Endothelial cell of umbilical vein (primary cell): ENCODE results near the gene DDX10. TPM values are rescaled to one million over a fixed set of nuclear protein-coding genes. Genes with fewer than 3 reads are reported as not detected.
A peak's percentile ranks its signal among the peaks of the same experiment; 100 is the strongest.

Experiments
- BruUV-seq: library from RNA; stranded (reverse); fragments of 400-500 nt; replicated peaks from 2 replicates; lab custom pipeline; 2021; lab: Mats Ljungman, UMichigan
- CTCF ChIA-PET: fragments of 300-600, 350-600 bp; sonication (Branson Sonifier 250); formaldehyde crosslinking; loops from one replicate; lab custom pipeline; 2021; ENCODE audit warnings: antibody characterized with exemption, inconsistent platforms; lab: Charles Lee
- POLR2A ChIA-PET: fragments of 300-600, 350-600 bp; sonication (Branson Sonifier 250); formaldehyde crosslinking; loops from one replicate; lab custom pipeline; 2021; ENCODE audit warnings: antibody characterized with exemption, inconsistent platforms; lab: Charles Lee
- DNase-seq: peaks from one replicate; pipeline ENCODE4 v3.0.0-alpha.2; 2011; ENCODE audit warnings: low read depth, low spot score
- FAIRE-seq: peaks from 2 replicates; lab custom pipeline; 2011; peaks lifted over from hg19 to GRCh38; lab: Jason Lieb, UNC
- H2AFZ ChIP-seq: 2 replicates; pipeline ENCODE4 v1.6.0; 2012; ENCODE audit warnings: low read depth, low read length, control low read depth, inconsistent platforms
- H3K27ac ChIP-seq: 2 replicates; pipeline ENCODE4 v1.5.1; 2011; ENCODE audit warnings: low read depth, mild to moderate bottlenecking, control low read depth, low read length, moderate library complexity; ENCODE audit not compliant: insufficient read depth
- H3K27me3 ChIP-seq, 2 experiments: 2 replicates each; pipeline versions ENCODE4 v1.6.0 to v1.6.1; 2011; ENCODE audit warnings: low read length in 2 of 2, mixed read lengths in 1 of 2; ENCODE audit not compliant: control insufficient read depth in 2 of 2, insufficient read depth in 2 of 2
- H3K36me3 ChIP-seq, 2 experiments: 2 replicates in 1 of 2; 3 replicates in 1 of 2; pipeline ENCODE4 v1.5.1; 2011; ENCODE audit warnings: low read length in 2 of 2, mild to moderate bottlenecking in 1 of 2, moderate library complexity in 1 of 2; ENCODE audit not compliant: control insufficient read depth in 2 of 2, insufficient read depth in 2 of 2; ENCODE audit errors: extremely low read depth in 1 of 2
- H3K4me1 ChIP-seq: 3 replicates; pipeline ENCODE4 v1.5.1; 2011; ENCODE audit warnings: mild to moderate bottlenecking, low read length; ENCODE audit not compliant: control insufficient read depth, insufficient read depth; ENCODE audit errors: extremely low read depth
- H3K4me2 ChIP-seq: 2 replicates; pipeline ENCODE4 v1.6.1; 2011; ENCODE audit warnings: low read length, control low read depth, mixed read lengths; ENCODE audit not compliant: insufficient read depth
- H3K4me3 ChIP-seq, 3 experiments: fragments of 200-600 bp in 1 of 3; sonication (generic), shearing (Covaris generic) in 1 of 3; replicated peaks in 1 of 3; 2 replicates each; pipeline ENCODE4 v1.5.1; 2011 to 2016; ENCODE audit warnings: control low read depth in 3 of 3, low read length in 3 of 3, mild to moderate bottlenecking in 2 of 3, inconsistent platforms in 1 of 3, low read depth in 1 of 3, moderate library complexity in 1 of 3; ENCODE audit not compliant: insufficient read depth in 1 of 3
- H3K79me2 ChIP-seq: 2 replicates; pipeline ENCODE4 v1.6.0; 2012; ENCODE audit warnings: low read length, inconsistent platforms; ENCODE audit not compliant: control insufficient read depth, insufficient read depth
- H3K9ac ChIP-seq: replicated peaks from 2 replicates; pipeline ENCODE3; 2011; ENCODE audit warnings: low read length, control low read depth; ENCODE audit not compliant: insufficient read depth; ENCODE audit errors: extremely low read depth
- H3K9me1 ChIP-seq: replicated peaks from 3 replicates; pipeline ENCODE4 v1.6.0; 2011; ENCODE audit warnings: mild to moderate bottlenecking, low read length; ENCODE audit not compliant: control insufficient read depth, insufficient read depth; ENCODE audit errors: extremely low read depth
- H3K9me3 ChIP-seq: replicated peaks from 2 replicates; pipeline ENCODE4 v1.5.1; 2012; ENCODE audit warnings: low read length, inconsistent platforms; ENCODE audit not compliant: control insufficient read depth, insufficient read depth
- H4K20me1 ChIP-seq: replicated peaks from 2 replicates; pipeline ENCODE3; 2011; ENCODE audit warnings: mild to moderate bottlenecking, low read length; ENCODE audit not compliant: control insufficient read depth, insufficient read depth; ENCODE audit errors: extremely low read depth
- CTCF ChIP-seq, 2 donors: IDR thresholded peaks; 1 replicate in 1 of 2; 2 replicates in 1 of 2; pipeline ENCODE4 v1.5.1; 2011; ENCODE audit warnings: low read length in 2 of 2, mild to moderate bottlenecking in 2 of 2, moderate library complexity in 2 of 2, control low read depth in 1 of 2, inconsistent platforms in 1 of 2, low read depth in 1 of 2; ENCODE audit not compliant: insufficient read depth in 1 of 2; ENCODE audit errors: extremely low read depth in 1 of 2
- EZH2 ChIP-seq: IDR thresholded peaks from 2 replicates; pipeline ENCODE4 v1.6.1; 2012; ENCODE audit warnings: borderline replicate concordance, low read depth, mild to moderate bottlenecking, moderate library complexity, low read length, inconsistent platforms; ENCODE audit not compliant: severe bottlenecking
- FOS ChIP-seq: IDR thresholded peaks from 2 replicates; pipeline ENCODE4 v1.6.1; 2011; ENCODE audit warnings: mild to moderate bottlenecking, low read length, moderate library complexity, borderline replicate concordance; ENCODE audit not compliant: insufficient read depth
- GATA2 ChIP-seq: IDR thresholded peaks from 2 replicates; pipeline ENCODE4 v1.7.0; 2011; ENCODE audit warnings: low read depth, mild to moderate bottlenecking, moderate library complexity, mixed read lengths, low read length; ENCODE audit not compliant: insufficient read length, insufficient read depth
- JUN ChIP-seq: IDR thresholded peaks from 2 replicates; pipeline ENCODE4 v1.6.1; 2011; ENCODE audit warnings: borderline replicate concordance, low read depth; ENCODE audit not compliant: insufficient read length, insufficient read depth
- MYC ChIP-seq: IDR thresholded peaks from one replicate; pipeline ENCODE4 v1.6.1; 2011; ENCODE audit warnings: mild to moderate bottlenecking, low read depth, low read length
- POLR2A ChIP-seq: IDR thresholded peaks from 2 replicates; pipeline ENCODE4 v1.6.1; 2012; ENCODE audit warnings: low read depth, mild to moderate bottlenecking, control low read depth, low read length
- POLR2AphosphoS5 ChIP-seq: IDR thresholded peaks from 2 replicates; pipeline ENCODE4 v1.6.1; 2012; ENCODE audit warnings: low read depth, mild to moderate bottlenecking, control low read depth, low read length, moderate library complexity; ENCODE audit not compliant: insufficient read depth
- dilution Hi-C: fragments of 300-500 bp; cut with MboI; formaldehyde crosslinking; loops from one replicate; pipeline ENCODE4 v1.15.0; 2019; ENCODE audit warnings: low sequenced_read_pairs; ENCODE audit not compliant: extremely low pct_ligation_motif_present
- intact Hi-C: fragments of 100-400 bp; cut with micrococcal nuclease; formaldehyde crosslinking; loops from one replicate; pipeline ENCODE4 v1.10.0; 2022
- polyA plus RNA-seq, 4 experiments: library from polyadenylated mRNA; depleted of rRNA in 3 of 4; stranded (reverse) in 3 of 4; unstranded in 1 of 4; fragments of >200 nt; gene quantifications; 2 replicates each; pipeline versions ENCODE4 v1.2.1 to v1.2.3, GENCODE V29; 2011 to 2012; ENCODE audit warnings: missing spikeins in 1 of 4
- total RNA-seq: library from RNA; stranded (reverse); gene quantifications from 2 replicates; pipeline ENCODE4 v1.2.3, GENCODE V29; 2021
- TF ChIP-seq, protein P1 (sequence below): IDR thresholded peaks from 2 replicates; pipeline ENCODE4 v1.6.1; 2011; ENCODE audit not compliant: insufficient read depth, insufficient read length

DDX10 gene
- total and polyA plus RNA-seq, 2 donors (not counting 3 experiments of a cell fraction or from before 2014, with no cell fraction given) = 29.8 to 35.2 TPM

DNA sequence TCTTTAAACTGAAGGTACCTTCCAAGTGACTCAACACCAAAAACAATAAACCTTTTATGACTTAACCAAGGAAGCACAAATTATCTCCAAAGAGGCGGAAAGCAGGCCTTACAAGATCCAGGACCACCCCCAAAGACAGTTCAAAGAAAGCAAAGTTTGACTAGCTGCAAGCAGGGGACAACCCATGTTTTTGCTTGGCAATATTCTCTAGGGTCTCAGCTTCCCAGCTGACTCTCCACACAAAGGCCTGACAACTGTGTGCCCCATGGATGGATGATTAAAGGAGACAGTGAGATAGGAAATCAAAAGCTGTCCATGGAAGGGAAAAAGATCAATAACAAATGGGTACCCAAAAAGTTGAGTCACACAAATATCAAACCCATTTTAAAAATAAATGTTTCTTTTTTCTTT lies 232.2 kb downstream of the DDX10 start:
- Histone ChIP-seq H3K4me1 (peaks cover 34% of the 10 kb centered on the region), H4K20me1 (no peaks in the 10 kb centered on the region), H3K4me2 (peak overlapping the region; percentile 9), H3K4me3 (no peak overlapping the region), H3K27ac (peak overlapping the region; percentile 95), H3K9me1 (no peaks in the 10 kb centered on the region), H3K9me3 (no peaks in the 10 kb centered on the region), H3K79me2 (no peaks in the 10 kb centered on the region), H2AFZ (no peak overlapping the region), H3K9ac (no peak overlapping the region), H3K27me3 (no peaks in the 10 kb centered on the region), H3K36me3 (no peaks in the 10 kb centered on the region)
- no peak for FAIRE-seq
- dilution Hi-C loops = no loop called here
- intact Hi-C loops = loop anchor here (2.0 kb wide), 1 partner anchor 32 kb away; no protein-coding TSS in a partner anchor
- ChIA-PET POLR2A (interaction anchor here (0.7 kb wide), 1 partner anchor 19 kb away, joined by 5 read pairs; no protein-coding TSS in a partner anchor), CTCF (interaction anchor here (0.7 to 1.1 kb wide), 3 partner anchors 11 to 27 kb away, joined by 3 read pairs; no protein-coding TSS in a partner anchor)
- TF ChIP-seq JUN = no peak
- TF ChIP-seq GATA2 = peak; percentile 11
- peak; percentile 24 for DNase-seq
- BruUV-seq = no TSS peak

DNA sequence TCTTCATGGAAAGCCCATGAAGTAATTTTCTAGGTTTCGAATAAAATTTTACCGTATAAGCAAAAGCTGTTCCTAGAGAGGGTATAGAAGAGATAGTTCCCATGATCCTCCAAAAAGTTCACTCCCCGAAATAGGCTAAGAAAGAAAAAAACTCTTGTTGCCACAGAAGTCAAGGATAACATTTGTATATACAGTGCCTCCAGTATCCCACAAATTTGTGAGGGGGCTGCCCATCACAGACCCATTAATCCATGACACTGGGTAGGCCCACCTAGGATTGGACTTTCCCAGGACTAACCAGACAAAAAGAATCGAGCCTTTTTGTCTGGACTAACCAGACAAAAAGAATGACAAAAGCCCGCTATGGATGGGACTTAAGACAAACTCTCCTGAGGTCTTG lies 233.0 kb downstream of the DDX10 start:
- no peaks in the 10 kb centered on the region for H3K9me3 ChIP-seq
- DNase-seq = no peak
- no peak overlapping the region for H2AFZ ChIP-seq
- H3K27ac ChIP-seq = no peak overlapping the region
- ChIA-PET POLR2A (no interaction called here), CTCF (no interaction called here)
- H3K4me2 ChIP-seq = no peak overlapping the region
- no TSS peak for BruUV-seq
- peaks cover 34% of the 10 kb centered on the region for H3K4me1 ChIP-seq
- no peak for TF ChIP-seq POLR2A
- no peak for TF ChIP-seq JUN
- TF ChIP-seq CTCF (IDR thresholded peaks at IDR 0.05; ENCODE audit: extremely low read depth in 1 of 2, insufficient read depth in 1 of 2, low read depth in 1 of 2, low read length in 2 of 2) = no peak
- TF ChIP-seq, protein P1, sequence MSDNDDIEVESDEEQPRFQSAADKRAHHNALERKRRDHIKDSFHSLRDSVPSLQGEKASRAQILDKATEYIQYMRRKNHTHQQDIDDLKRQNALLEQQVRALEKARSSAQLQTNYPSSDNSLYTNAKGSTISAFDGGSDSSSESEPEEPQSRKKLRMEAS = no peak
- no peak for TF ChIP-seq GATA2
- no peak for TF ChIP-seq POLR2AphosphoS5
- TF ChIP-seq EZH2 = no peak
- TF ChIP-seq FOS = no peak
- TF ChIP-seq MYC = no peak
- no peaks in the 10 kb centered on the region for H3K27me3 ChIP-seq
- H3K79me2 ChIP-seq = no peaks in the 10 kb centered on the region
- intact Hi-C loops (loop anchor here (2.0 kb wide), 1 partner anchor 31 kb away; no protein-coding TSS in a partner anchor), dilution Hi-C loops (no loop called here)
- no peak overlapping the region for H3K4me3 ChIP-seq
- H3K9me1 ChIP-seq = no peaks in the 10 kb centered on the region
- H4K20me1 ChIP-seq = no peaks in the 10 kb centered on the region
- no peaks in the 10 kb centered on the region for H3K36me3 ChIP-seq
- no peak overlapping the region for H3K9ac ChIP-seq
- no peak for FAIRE-seq
